Activated CD4-positive, alpha-beta T cell treated with anti-CD3 and anti-CD28 coated beads, Interleukin-2, amount 10 ng/mL, durations not matched to agents 7 days and 5 days (primary cell): ENCODE data around the gene PMPCA. TPM values are rescaled to one million over a fixed set of nuclear protein-coding genes. Genes with fewer than 3 reads are reported as not detected.

Experiments
- CTCF ChIA-PET: fragments of 350-600 bp; sonication (Branson Sonifier 250); formaldehyde crosslinking; loops from one replicate; lab custom pipeline; 2021; ENCODE audit warnings: antibody characterized with exemption; lab: Charles Lee
- POLR2A ChIA-PET: fragments of 350-600 bp; sonication (Branson Sonifier 250); formaldehyde crosslinking; loops from one replicate; lab custom pipeline; 2021; ENCODE audit warnings: antibody characterized with exemption; lab: Charles Lee
- DNase-seq: peaks from one replicate; pipeline ENCODE4 v3.0.0-alpha.2; 2020
- H3K27ac Mint-ChIP-seq: one replicate; pipeline ENCODE4 v1.8.0; 2021; ENCODE audit warnings: mild to moderate bottlenecking, moderate library complexity, mixed read lengths
- H3K27me3 Mint-ChIP-seq: one replicate; pipeline ENCODE4 v1.8.0; 2021; ENCODE audit warnings: mixed read lengths
- H3K36me3 Mint-ChIP-seq: one replicate; pipeline ENCODE4 v1.8.0; 2021; ENCODE audit warnings: low read depth, mixed read lengths
- H3K4me1 Mint-ChIP-seq: one replicate; pipeline ENCODE4 v1.8.0; 2021; ENCODE audit warnings: mixed read lengths
- H3K4me3 Mint-ChIP-seq: one replicate; pipeline ENCODE4 v1.8.0; 2021; ENCODE audit warnings: mild to moderate bottlenecking, moderate library complexity, mixed read lengths
- H3K9me3 Mint-ChIP-seq: one replicate; pipeline ENCODE4 v1.8.0; 2021; ENCODE audit warnings: mixed read lengths
- total RNA-seq, 2 experiments: library from RNA; stranded (reverse); gene quantifications; one replicate each; pipeline ENCODE4 v1.2.3, GENCODE V29; 2021

PMPCA gene
- total RNA-seq, 2 experiments from 2014 or later, result 52.9 to 58.8 TPM

- H3K36me3 Mint-ChIP-seq, result peaks cover 14% of the 10 kb centered on the region
- no peaks in the 10 kb centered on the region for H3K27me3 Mint-ChIP-seq
- H3K4me1 Mint-ChIP-seq, result no peaks in the 10 kb centered on the region
- no peak overlapping the region for H3K27ac Mint-ChIP-seq
- H3K4me3 Mint-ChIP-seq, result no peak overlapping the region
- no peaks in the 10 kb centered on the region for H3K9me3 Mint-ChIP-seq
- ChIA-PET CTCF (interaction anchor here (0.6 kb wide), 1 partner anchor 21 kb away, joined by 4 read pairs; no protein-coding TSS in a partner anchor), POLR2A (no interaction called here)
- DNase-seq, result no peak
Observed at GRCh38 chr9:136429075-136429628, 18.7 kb downstream of the PMPCA start.

- H3K4me3 Mint-ChIP-seq, result no peak overlapping the region
Observed at GRCh38 chr9:136429683-136430491, 19.4 kb downstream of the PMPCA start.

GRCh38 chr9:136430588-136431234, 20.3 kb downstream of the PMPCA start:
- Mint-ChIP-seq H3K4me3 (no peak overlapping the region), H3K36me3 (peaks cover 12% of the 10 kb centered on the region), H3K27ac (no peak overlapping the region), H3K27me3 (no peaks in the 10 kb centered on the region), H3K9me3 (no peaks in the 10 kb centered on the region), H3K4me1 (no peaks in the 10 kb centered on the region)
- DNase-seq, result no peak
- ChIA-PET POLR2A (no interaction called here), CTCF (no interaction called here)

More at GRCh38 chr9:136429683-136430491, 19.4 kb downstream of the PMPCA start:
- Mint-ChIP-seq H3K27ac (no peak overlapping the region), H3K9me3 (no peaks in the 10 kb centered on the region), H3K27me3 (no peaks in the 10 kb centered on the region), H3K36me3 (peaks cover 14% of the 10 kb centered on the region), H3K4me1 (no peaks in the 10 kb centered on the region)
- CTCF ChIA-PET, result interaction anchor here (0.6 kb wide), 2 partner anchors 21 to 29 kb away, joined by 3 to 4 read pairs; no protein-coding TSS in a partner anchor
- no peak for DNase-seq
- POLR2A ChIA-PET, result no interaction called here

GRCh38 chr9:136431782-136432350, 21.4 kb downstream of the PMPCA start:
- peaks cover 7% of the 10 kb centered on the region for H3K4me1 Mint-ChIP-seq
- no peaks in the 10 kb centered on the region for H3K27me3 Mint-ChIP-seq

GRCh38 chr9:136432591-136432990, 22.1 kb downstream of the PMPCA start:
- H3K27me3 Mint-ChIP-seq, result no peaks in the 10 kb centered on the region
- no peaks in the 10 kb centered on the region for H3K9me3 Mint-ChIP-seq
- H3K36me3 Mint-ChIP-seq, result peaks cover 6% of the 10 kb centered on the region
- ChIA-PET POLR2A (no interaction called here), CTCF (no interaction called here)
- peaks cover 15% of the 10 kb centered on the region for H3K4me1 Mint-ChIP-seq
- DNase-seq, result no peak
- H3K4me3 Mint-ChIP-seq, result no peak overlapping the region
- H3K27ac Mint-ChIP-seq, result no peak overlapping the region

More at GRCh38 chr9:136431782-136432350, 21.4 kb downstream of the PMPCA start:
- Mint-ChIP-seq H3K36me3 (peaks cover 8% of the 10 kb centered on the region), H3K27ac (no peak overlapping the region), H3K9me3 (no peaks in the 10 kb centered on the region), H3K4me3 (no peak overlapping the region)
- POLR2A ChIA-PET, result no interaction called here
- CTCF ChIA-PET, result no interaction called here
- DNase-seq, result no peak

GRCh38 chr9:136433043-136433715, 22.7 kb downstream of the PMPCA start:
- peaks cover 19% of the 10 kb centered on the region for H3K4me1 Mint-ChIP-seq
- H3K27ac Mint-ChIP-seq, result no peak overlapping the region
- ChIA-PET POLR2A (no interaction called here), CTCF (no interaction called here)
- DNase-seq, result no peak
- peaks cover 6% of the 10 kb centered on the region for H3K36me3 Mint-ChIP-seq
- no peaks in the 10 kb centered on the region for H3K27me3 Mint-ChIP-seq
- H3K4me3 Mint-ChIP-seq, result no peak overlapping the region
- no peaks in the 10 kb centered on the region for H3K9me3 Mint-ChIP-seq

- H3K27ac Mint-ChIP-seq, result no peak overlapping the region
- no peak for DNase-seq
- no peaks in the 10 kb centered on the region for H3K9me3 Mint-ChIP-seq
- H3K4me1 Mint-ChIP-seq, result peaks cover 22% of the 10 kb centered on the region
- H3K4me3 Mint-ChIP-seq, result no peak overlapping the region
- POLR2A ChIA-PET, result no interaction called here
- H3K27me3 Mint-ChIP-seq, result no peaks in the 10 kb centered on the region
- CTCF ChIA-PET, result no interaction called here
- H3K36me3 Mint-ChIP-seq, result peaks cover 3% of the 10 kb centered on the region
Observed at GRCh38 chr9:136433849-136434579, 23.6 kb downstream of the PMPCA start.

- H3K4me3 Mint-ChIP-seq, result no peak overlapping the region
- H3K4me1 Mint-ChIP-seq, result peaks cover 22% of the 10 kb centered on the region
- CTCF ChIA-PET, result interaction anchor here (1.0 kb wide), 1 partner anchor 9 kb away, joined by 3 read pairs; no protein-coding TSS in a partner anchor
- POLR2A ChIA-PET, result no interaction called here
- no peaks in the 10 kb centered on the region for H3K27me3 Mint-ChIP-seq
- H3K27ac Mint-ChIP-seq, result no peak overlapping the region
- DNase-seq, result no peak
- H3K9me3 Mint-ChIP-seq, result no peaks in the 10 kb centered on the region
- H3K36me3 Mint-ChIP-seq, result no peaks in the 10 kb centered on the region
Observed at GRCh38 chr9:136434580-136435169, 24.2 kb downstream of the PMPCA start.

GRCh38 chr9:136436055-136436634, 25.7 kb downstream of the PMPCA start:
- no peaks in the 10 kb centered on the region for H3K36me3 Mint-ChIP-seq
- H3K27ac Mint-ChIP-seq, result no peak overlapping the region
- peaks cover 26% of the 10 kb centered on the region for H3K4me1 Mint-ChIP-seq
- H3K4me3 Mint-ChIP-seq, result no peak overlapping the region
- DNase-seq, result no peak
- CTCF ChIA-PET, result interaction anchor here (1.4 kb wide), 1 partner anchor 12 kb away, joined by 4 read pairs; no protein-coding TSS in a partner anchor
- no peaks in the 10 kb centered on the region for H3K9me3 Mint-ChIP-seq
- POLR2A ChIA-PET, result no interaction called here
- no peaks in the 10 kb centered on the region for H3K27me3 Mint-ChIP-seq

- H3K27me3 Mint-ChIP-seq, result no peaks in the 10 kb centered on the region
- peaks cover 3% of the 10 kb centered on the region for H3K36me3 Mint-ChIP-seq
- peak overlapping the region; percentile 13 for H3K27ac Mint-ChIP-seq
- ChIA-PET POLR2A (no interaction called here), CTCF (interaction anchor here (1.4 kb wide), 1 partner anchor 13 kb away, joined by 4 read pairs; no protein-coding TSS in a partner anchor)
- H3K4me1 Mint-ChIP-seq, result peaks cover 26% of the 10 kb centered on the region
- H3K4me3 Mint-ChIP-seq, result peak overlapping the region; percentile 82
- no peaks in the 10 kb centered on the region for H3K9me3 Mint-ChIP-seq
- DNase-seq, result no peak
Observed at GRCh38 chr9:136437430-136437829, 27.0 kb downstream of the PMPCA start.

- H3K27me3 Mint-ChIP-seq, result no peaks in the 10 kb centered on the region
- CTCF ChIA-PET, result interaction anchor here (0.7 kb wide), 1 partner anchor 15 kb away, joined by 3 read pairs; no protein-coding TSS in a partner anchor
- H3K4me1 Mint-ChIP-seq, result peaks cover 26% of the 10 kb centered on the region
- DNase-seq, result peak; percentile 12
- POLR2A ChIA-PET, result no interaction called here
- H3K4me3 Mint-ChIP-seq, result peak overlapping the region; percentile 82
- peak overlapping the region; percentile 85 for H3K27ac Mint-ChIP-seq
- no peaks in the 10 kb centered on the region for H3K9me3 Mint-ChIP-seq
- peaks cover 9% of the 10 kb centered on the region for H3K36me3 Mint-ChIP-seq
Observed at GRCh38 chr9:136437839-136438547, 27.5 kb downstream of the PMPCA start.
